SK-N-MC (cell line): ENCODE measurements around the gene KATNAL1.
"Not testable (repeated sequence)": the region's sequence is repeated elsewhere in the genome, so short reads cannot be mapped to it uniquely, and the experiment has no call there.

Source experiments
- DNase-seq: peaks from one replicate; pipeline ENCODE4 v3.0.0-alpha.2; 2011; ENCODE audit warnings: low read depth, low spot score
- H3K27ac ChIP-seq: fragments of 200-600 bp; sonication (generic); 2 replicates; pipeline ENCODE4 v1.5.1; 2016; ENCODE audit warnings: mixed run types
- H3K36me3 ChIP-seq: fragments of 200-600 bp; sonication (generic); 2 replicates; pipeline ENCODE4 v1.6.1; 2017; ENCODE audit warnings: antibody characterized with exemption, low read length, mixed read lengths; ENCODE audit not compliant: insufficient read depth
- H3K4me3 ChIP-seq: fragments of 200-600 bp; sonication (generic); 2 replicates; pipeline ENCODE4 v1.5.1; 2016
- H3K9ac ChIP-seq: fragments of 200-600 bp; sonication (generic); 2 replicates; pipeline ENCODE4 v1.8.0; 2017; ENCODE audit warnings: mixed run types, mixed read lengths; ENCODE audit not compliant: insufficient read length
- H3K9me3 ChIP-seq: fragments of 200-600 bp; sonication (generic); 2 replicates; pipeline ENCODE4 v1.6.1; 2017; ENCODE audit warnings: low read depth, mild to moderate bottlenecking, antibody characterized with exemption, low read length, moderate library complexity, mixed read lengths
- EZH2 ChIP-seq: fragments of 200-600 bp; sonication (generic); IDR thresholded peaks from one replicate; pipeline ENCODE4 v1.6.1; 2017; ENCODE audit warnings: antibody characterized with exemption
- FOXP2 ChIP-seq: optimal IDR thresholded peaks from 2 replicates; pipeline ENCODE3; 2011; ENCODE audit warnings: mild to moderate bottlenecking, moderate library complexity; ENCODE audit not compliant: insufficient read depth; ENCODE audit errors: extremely low read length, control extremely low read depth
- POLR2AphosphoS5 ChIP-seq: IDR thresholded peaks from 2 replicates; pipeline ENCODE4 v1.6.1; 2012; ENCODE audit warnings: mild to moderate bottlenecking, low read depth, low read length, borderline replicate concordance

Gene KATNAL1

GRCh38 chr13:30290812-30291436, 16.4 kb downstream of the KATNAL1 start:
- no peak for DNase-seq
- Histone ChIP-seq H3K9me3 (no peaks in the 10 kb centered on the region), H3K27ac (no peak overlapping the region), H3K9ac (no peak overlapping the region), H3K36me3 (peaks cover 4% of the 10 kb centered on the region; the same call in 1 of the 2 replicates), H3K4me3 (no peak overlapping the region)
- TF ChIP-seq FOXP2 (no peak), EZH2 (no peak), POLR2AphosphoS5 (no peak)

- TF ChIP-seq EZH2, result no peak
- TF ChIP-seq FOXP2, result no peak
- TF ChIP-seq POLR2AphosphoS5, result no peak
- Histone ChIP-seq H3K9ac (no peak overlapping the region), H3K36me3 (peaks cover 4% of the 10 kb centered on the region; the same call in 1 of the 2 replicates), H3K4me3 (no peak overlapping the region), H3K27ac (peak overlapping the region; percentile 66), H3K9me3 (no peaks in the 10 kb centered on the region)
- no peak for DNase-seq
Observed at GRCh38 chr13:30289533-30289932, 17.8 kb downstream of the KATNAL1 start.

GRCh38 chr13:30286059-30286458, 21.3 kb downstream of the KATNAL1 start:
- not testable (repeated sequence) for H3K9me3 ChIP-seq, DNase-seq, H3K9ac ChIP-seq
- Histone ChIP-seq H3K36me3 (peaks cover 14% of the 10 kb centered on the region), H3K4me3 (peak overlapping the region; percentile 31; the same call in 1 of the 2 replicates), H3K27ac (peak overlapping the region; percentile 56; the same call in 1 of the 2 replicates)

GRCh38 chr13:30276178-30276577, 31.2 kb downstream of the KATNAL1 start:
- Histone ChIP-seq H3K9ac (no peak overlapping the region), H3K4me3 (no peak overlapping the region), H3K27ac (no peak overlapping the region), H3K9me3 (no peaks in the 10 kb centered on the region), H3K36me3 (peaks cover 67% of the 10 kb centered on the region)
- TF ChIP-seq POLR2AphosphoS5 (no peak), FOXP2 (no peak)
- DNase-seq, result no peak

GRCh38 chr13:30274083-30274482, 33.3 kb downstream of the KATNAL1 start:
- no peak for DNase-seq
- no peak overlapping the region for H3K9ac ChIP-seq
- peaks cover 56% of the 10 kb centered on the region for H3K36me3 ChIP-seq
- H3K27ac ChIP-seq, result no peak overlapping the region
- no peak for TF ChIP-seq FOXP2
- no peak for TF ChIP-seq EZH2
- no peak for TF ChIP-seq POLR2AphosphoS5
- H3K4me3 ChIP-seq, result no peak overlapping the region
- H3K9me3 ChIP-seq, result no peaks in the 10 kb centered on the region

- not testable (repeated sequence) for H3K9ac ChIP-seq, H3K9me3 ChIP-seq, H3K4me3 ChIP-seq, H3K27ac ChIP-seq, DNase-seq
- H3K36me3 ChIP-seq, result peaks cover 21% of the 10 kb centered on the region
Observed at GRCh38 chr13:30270035-30270434, 37.3 kb downstream of the KATNAL1 start.

GRCh38 chr13:30268673-30269072, 38.7 kb downstream of the KATNAL1 start:
- no peak for DNase-seq
- no peak for TF ChIP-seq EZH2
- no peak for TF ChIP-seq POLR2AphosphoS5
- no peak for TF ChIP-seq FOXP2
- H3K9me3 ChIP-seq, result no peaks in the 10 kb centered on the region
- no peak overlapping the region for H3K9ac ChIP-seq
- peaks cover 11% of the 10 kb centered on the region; the same call in 1 of the 2 replicates for H3K36me3 ChIP-seq
- H3K4me3 ChIP-seq, result no peak overlapping the region
- peak overlapping the region; percentile 74; the same call in 1 of the 2 replicates for H3K27ac ChIP-seq

GRCh38 chr13:30266756-30267155, 40.6 kb downstream of the KATNAL1 start:
- no peaks in the 10 kb centered on the region for H3K9me3 ChIP-seq
- no peak for DNase-seq
- TF ChIP-seq FOXP2, result no peak
- TF ChIP-seq POLR2AphosphoS5, result no peak
- TF ChIP-seq EZH2, result no peak
- peak overlapping the region; percentile 3; the same call in 1 of the 2 replicates for H3K27ac ChIP-seq
- H3K36me3 ChIP-seq, result peaks cover 8% of the 10 kb centered on the region; the same call in 1 of the 2 replicates
- no peak overlapping the region for H3K4me3 ChIP-seq
- H3K9ac ChIP-seq, result no peak overlapping the region

GRCh38 chr13:30259149-30259733, 48.1 kb downstream of the KATNAL1 start:
- not testable (repeated sequence) for H3K27ac ChIP-seq, H3K4me3 ChIP-seq, DNase-seq, H3K9me3 ChIP-seq, H3K9ac ChIP-seq
- peaks cover 10% of the 10 kb centered on the region; the same call in 1 of the 2 replicates for H3K36me3 ChIP-seq
